HEK293 (cell line): ENCODE data around the gene ECM2.

Experiments
- CTCF ChIP-seq: fragments of 450-650 bp; formaldehyde crosslinking; IDR thresholded peaks from 2 replicates; pipeline ENCODE4 v1.5.1; 2016; ENCODE audit warnings: missing biosample characterization, missing genetic modification characterization
- ZNF175 ChIP-seq: fragments of 450-650 bp; formaldehyde crosslinking; IDR thresholded peaks from 2 replicates; pipeline ENCODE4 v1.5.1; 2016; ENCODE audit warnings: missing biosample characterization, missing genetic modification characterization
- ZNF426 ChIP-seq: fragments of 450-650 bp; formaldehyde crosslinking; IDR thresholded peaks from 2 replicates; pipeline ENCODE4 v1.5.1; 2017; ENCODE audit warnings: missing biosample characterization, missing genetic modification characterization, mild to moderate bottlenecking, inconsistent platforms, moderate library complexity
- ZNF707 ChIP-seq: fragments of 450-650 bp; formaldehyde crosslinking; IDR thresholded peaks from 2 replicates; pipeline ENCODE4 v1.5.1; 2016; ENCODE audit warnings: missing biosample characterization, missing genetic modification characterization
- ZNF843 ChIP-seq: fragments of 450-650 bp; formaldehyde crosslinking; IDR thresholded peaks from 2 replicates; pipeline ENCODE4 v1.5.1; 2016; ENCODE audit warnings: missing biosample characterization, missing genetic modification characterization
- TF ChIP-seq, protein P1 (sequence below): fragments of 450-650 bp; IDR thresholded peaks from 2 replicates; pipeline ENCODE4 v1.5.1; 2018; ENCODE audit warnings: missing biosample characterization, missing genetic modification characterization

- TF ChIP-seq ZNF843 (tag by site-specific recombination) (no peak), ZNF175 (tag by site-specific recombination) (no peak), CTCF (tag by site-specific recombination) (no peak), ZNF426 (tag by site-specific recombination) (no peak), ZNF707 (no peak)
- TF ChIP-seq, protein P1, sequence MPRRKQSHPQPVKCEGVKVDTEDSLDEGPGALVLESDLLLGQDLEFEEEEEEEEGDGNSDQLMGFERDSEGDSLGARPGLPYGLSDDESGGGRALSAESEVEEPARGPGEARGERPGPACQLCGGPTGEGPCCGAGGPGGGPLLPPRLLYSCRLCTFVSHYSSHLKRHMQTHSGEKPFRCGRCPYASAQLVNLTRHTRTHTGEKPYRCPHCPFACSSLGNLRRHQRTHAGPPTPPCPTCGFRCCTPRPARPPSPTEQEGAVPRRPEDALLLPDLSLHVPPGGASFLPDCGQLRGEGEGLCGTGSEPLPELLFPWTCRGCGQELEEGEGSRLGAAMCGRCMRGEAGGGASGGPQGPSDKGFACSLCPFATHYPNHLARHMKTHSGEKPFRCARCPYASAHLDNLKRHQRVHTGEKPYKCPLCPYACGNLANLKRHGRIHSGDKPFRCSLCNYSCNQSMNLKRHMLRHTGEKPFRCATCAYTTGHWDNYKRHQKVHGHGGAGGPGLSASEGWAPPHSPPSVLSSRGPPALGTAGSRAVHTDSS (tag by site-specific recombination): no peak
Observed at GRCh38 chr9:92455217-92455616, 80.6 kb downstream of the ECM2 start.
